Heart left ventricle (tissue), 13 donors: Measurements from ENCODE around the gene ADSS1.

ENCODE experiments used
- CTCF ChIP-seq, 12 donors: fragments of 200-600 bp; sonication (generic) in 4 of 12; IDR thresholded peaks; one replicate each; pipeline versions ENCODE4 v1.5.0 to v1.8.0; 2018 to 2022; ENCODE audit warnings: antibody characterized with exemption in 12 of 12, mild to moderate bottlenecking in 5 of 12
- POLR2A ChIP-seq, 2 donors: fragments of 450-650 bp; IDR thresholded peaks; one replicate each; pipeline ENCODE4 v1.6.1; 2017; ENCODE audit warnings: antibody characterized with exemption in 2 of 2, mild to moderate bottlenecking in 2 of 2, moderate library complexity in 2 of 2
- donor health status: ischemic (EF 13 %, LVEDD 7.1; RV severe dilation, severe dysfunction).
- donor health status: DM: no; HTN: yes; CAD: no.
- donor health status: DM: no; HTN: no; CAD: no.
- donor health status: ischemic (EF 25% LVEDD 6.9; RV normal size, moderate dysfunction).
- donor health status: ischemic (EF 25% LVEDD 5.7; RV mildly dilated, moderate dysfunction).
- donor health status: ischemic (EF 35%, LVEDD 5.7; RV mildly dilated, moderate dysfunction).
- donor health status: nonischemic (EF 11% LVEDD 7.7; RV severe dilation, severe dysfunction).
- donor health status: DM: yes; HTN: yes; CAD: no.
- donor health status: PGD.
- donor health status: ischemic (EF 29% LVEDD 5.4; RV normal size, mild dysfunction).
- donor health status: nonischemic (EF 23%, LVEDD 6.1; RV moderate dilation, normal function).

- TF ChIP-seq CTCF (IDR thresholded peaks at IDR 0.05) (no peak), POLR2A (IDR thresholded peaks at IDR 0.05) (peak in 1 of 2 donors; percentile 52)
These were observed 12.0 kb downstream of the ADSS1 start for GRCh38 chr14:104735830-104736642.
